ENCODE results near the gene RASGRF1. TPM values are rescaled to one million over a fixed set of nuclear protein-coding genes. Genes with fewer than 3 reads are reported as not detected.

RASGRF1 gene
- total and polyA plus RNA-seq, 2 experiments from 2014 or later, result 0.05 to 0.24 TPM

GRCh38 chr15:79092382-79092781, 1.8 kb upstream of the RASGRF1 start:
- Mint-ChIP-seq H3K36me3 (ENCODE audit: low read depth) (no peaks in the 10 kb centered on the region), H3K4me1 (peaks cover 9% of the 10 kb centered on the region), H3K4me3 (peak overlapping the region; percentile 47), H3K27me3 (ENCODE audit: insufficient read depth, low read depth, poor library complexity) (peaks cover 75% of the 10 kb centered on the region), H3K9me3 (no peaks in the 10 kb centered on the region; the same call in 2 of the 3 replicates), H3K27ac (no peak overlapping the region)
- TF ChIP-seq REST (IDR thresholded peaks at IDR 0.05; ENCODE audit: unreplicated experiment) (no peak), ZNF462 (CRISPR knock-in tag; IDR thresholded peaks at IDR 0.05) (no peak), JUNB (IDR thresholded peaks at IDR 0.05; ENCODE audit: unreplicated experiment) (no peak), ZNF331 (CRISPR knock-in tag; IDR thresholded peaks at IDR 0.05; ENCODE audit: low read depth) (no peak)
- peaks cover 7% of the 10 kb centered on the region; the same call in 1 of the 2 replicates for H4K20me1 ChIP-seq (replicated peaks; ENCODE audit: insufficient read depth)
- H3F3A ChIP-seq (replicated peaks; ENCODE audit: low read depth), result no peaks in the 10 kb centered on the region
- H3K27me3 ChIP-seq (ENCODE audit: insufficient read depth), result peaks cover 76% of the 10 kb centered on the region
- no peaks in the 10 kb centered on the region for H3K9me2 ChIP-seq (ENCODE audit: insufficient read depth)
- H3K79me2 ChIP-seq (replicated peaks; ENCODE audit: insufficient read depth), result no peaks in the 10 kb centered on the region
- no peaks in the 10 kb centered on the region for H3K36me3 ChIP-seq (ENCODE audit: insufficient read depth)
- no peaks in the 10 kb centered on the region for H3K4me1 ChIP-seq (ENCODE audit: insufficient read depth)
- DNase-seq (ENCODE audit: low spot score), result no peak
- H2AFZ ChIP-seq, result no peak overlapping the region
- H3K4me3 ChIP-seq, result no peak overlapping the region
- H3K4me2 ChIP-seq, result no peak overlapping the region
- no peak for ATAC-seq
- H3K27ac ChIP-seq (ENCODE audit: low read depth), result no peak overlapping the region

Data from GM23338 (cell line).